Body of pancreas (tissue), 4 donors: ENCODE measurements around the gene CDH12. TPM values are rescaled to one million over a fixed set of nuclear protein-coding genes. Genes with fewer than 3 reads are reported as not detected.

Experiments
- ATAC-seq: fragments of 150-250 bp; one replicate; pipeline ENCODE4 v1.9.1; 2016
- DNase-seq, 4 donors: peaks; one replicate each; pipeline ENCODE4 v3.0.0-alpha.2; 2019
- H3K27ac ChIP-seq, 4 donors: fragments of 200-600 bp; sonication (generic); 1 replicate in 3 of 4; 2 replicates in 1 of 4; pipeline versions ENCODE4 v1.5.1 to v1.6.1; 2016 to 2019; ENCODE audit warnings: mild to moderate bottlenecking in 1 of 4, mixed read lengths in 1 of 4, moderate library complexity in 1 of 4
- H3K27me3 ChIP-seq, 2 donors: fragments of 200-600 bp; sonication (generic); one replicate each; pipeline ENCODE4 v1.6.0; 2016; ENCODE audit warnings: mild to moderate bottlenecking in 1 of 2
- H3K36me3 ChIP-seq, 2 donors: fragments of 200-600 bp; sonication (generic); replicated peaks in 1 of 2; 2 replicates each; pipeline ENCODE4 v1.5.1; 2016; ENCODE audit warnings: low read depth in 2 of 2; ENCODE audit not compliant: insufficient read depth in 1 of 2
- H3K4me1 ChIP-seq: fragments of 200-600 bp; sonication (generic); one replicate; pipeline ENCODE4 v1.6.0; 2016
- H3K4me3 ChIP-seq, 2 donors: fragments of 200-600 bp; sonication (generic); 1 replicate in 1 of 2; 2 replicates in 1 of 2; pipeline ENCODE4 v1.5.1; 2016 to 2019
- H3K9me3 ChIP-seq, 3 donors: fragments of 200-600 bp; sonication (generic); 1 replicate in 2 of 3; 2 replicates in 1 of 3; pipeline ENCODE4 v1.5.1; 2016
- POLR2A ChIP-seq, 3 donors: fragments of 450-650 bp; IDR thresholded peaks; one replicate each; pipeline ENCODE4 v1.6.1; 2016; ENCODE audit warnings: antibody characterized with exemption in 3 of 3, mild to moderate bottlenecking in 2 of 3
- WGBS, 2 donors: methylation state at CpG; one replicate each; pipeline ENCODE4 v1.1.5; 2017; 5-methylcytosine and 5-hydroxymethylcytosine counted together
- intact Hi-C: fragments of 100-400 bp; cut with DNase I; formaldehyde crosslinking; loops from one replicate; pipeline ENCODE4 v1.15.1; 2023
- total RNA-seq, 2 donors: library from RNA; depleted of rRNA; stranded (reverse); fragments of >200 nt; gene quantifications; one replicate each; pipeline ENCODE4 v1.1.0, GENCODE V29; 2016
- TF ChIP-seq, protein P1 (sequence below), 7 experiments: fragments of 450-650 bp in 4 of 7; fragments of 200-600 bp in 3 of 7; sonication (generic) in 3 of 7; IDR thresholded peaks; one replicate each; pipeline ENCODE4 v1.5.1; 2016 to 2019; ENCODE audit warnings: antibody characterized with exemption in 7 of 7

The CDH12 gene
- total RNA-seq, 2 donors from 2014 or later: not detected

- no peak for DNase-seq
- 27 to 41% methylated on average over 2 of the region's 2 CpGs for WGBS, 2 donors
- H3K27me3 ChIP-seq: no peaks in the 10 kb centered on the region
- H3K9me3 ChIP-seq: no peaks in the 10 kb centered on the region
- no peak overlapping the region for H3K4me3 ChIP-seq
- H3K36me3 ChIP-seq: no peaks in the 10 kb centered on the region
- intact Hi-C loops: no loop called here
- no peak for TF ChIP-seq POLR2A (IDR thresholded peaks at IDR 0.05)
- TF ChIP-seq, protein P1, sequence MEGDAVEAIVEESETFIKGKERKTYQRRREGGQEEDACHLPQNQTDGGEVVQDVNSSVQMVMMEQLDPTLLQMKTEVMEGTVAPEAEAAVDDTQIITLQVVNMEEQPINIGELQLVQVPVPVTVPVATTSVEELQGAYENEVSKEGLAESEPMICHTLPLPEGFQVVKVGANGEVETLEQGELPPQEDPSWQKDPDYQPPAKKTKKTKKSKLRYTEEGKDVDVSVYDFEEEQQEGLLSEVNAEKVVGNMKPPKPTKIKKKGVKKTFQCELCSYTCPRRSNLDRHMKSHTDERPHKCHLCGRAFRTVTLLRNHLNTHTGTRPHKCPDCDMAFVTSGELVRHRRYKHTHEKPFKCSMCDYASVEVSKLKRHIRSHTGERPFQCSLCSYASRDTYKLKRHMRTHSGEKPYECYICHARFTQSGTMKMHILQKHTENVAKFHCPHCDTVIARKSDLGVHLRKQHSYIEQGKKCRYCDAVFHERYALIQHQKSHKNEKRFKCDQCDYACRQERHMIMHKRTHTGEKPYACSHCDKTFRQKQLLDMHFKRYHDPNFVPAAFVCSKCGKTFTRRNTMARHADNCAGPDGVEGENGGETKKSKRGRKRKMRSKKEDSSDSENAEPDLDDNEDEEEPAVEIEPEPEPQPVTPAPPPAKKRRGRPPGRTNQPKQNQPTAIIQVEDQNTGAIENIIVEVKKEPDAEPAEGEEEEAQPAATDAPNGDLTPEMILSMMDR (IDR thresholded peaks at IDR 0.05): no peak
- H3K4me1 ChIP-seq: no peaks in the 10 kb centered on the region
- no peak overlapping the region for H3K27ac ChIP-seq
- ATAC-seq: no peak
Observed at GRCh38 chr5:22710660-22711059, 142.5 kb downstream of the CDH12 start.

DNA sequence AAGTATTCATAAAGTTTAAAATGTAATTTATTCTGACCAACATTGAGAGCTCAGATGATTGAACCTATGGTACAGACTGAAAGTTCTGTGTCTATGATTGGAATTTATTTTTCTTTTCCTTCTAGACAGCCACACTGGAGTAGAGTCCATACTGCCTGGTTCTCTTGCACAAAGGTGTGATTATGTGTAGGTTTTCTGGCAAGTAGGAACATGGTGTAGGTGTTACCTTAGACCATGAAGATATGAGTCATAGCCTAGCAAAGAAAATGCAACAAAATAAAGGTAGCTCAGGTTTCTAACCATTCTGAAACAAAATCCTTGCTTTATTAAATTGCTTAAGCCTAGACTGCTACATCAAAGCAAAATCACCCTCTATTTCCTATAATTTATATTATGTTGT lies 143.4 kb downstream of the CDH12 start:
- intact Hi-C loops: no loop called here
- DNase-seq (no peak), ATAC-seq (no peak)
- Histone ChIP-seq H3K4me3 (no peak overlapping the region), H3K9me3 (no peaks in the 10 kb centered on the region), H3K4me1 (no peaks in the 10 kb centered on the region), H3K36me3 (no peaks in the 10 kb centered on the region), H3K27me3 (no peaks in the 10 kb centered on the region), H3K27ac (no peak overlapping the region)
- TF ChIP-seq, protein P1 (IDR thresholded peaks at IDR 0.05): no peak
- TF ChIP-seq POLR2A (IDR thresholded peaks at IDR 0.05): no peak

GRCh38 chr5:22708770-22709328 lies 144.3 kb downstream of the CDH12 start:
- Histone ChIP-seq H3K4me1 (no peaks in the 10 kb centered on the region), H3K27me3 (no peaks in the 10 kb centered on the region), H3K27ac (no peak overlapping the region), H3K4me3 (no peak overlapping the region), H3K36me3 (no peaks in the 10 kb centered on the region), H3K9me3 (no peaks in the 10 kb centered on the region)
- TF ChIP-seq, protein P1 (IDR thresholded peaks at IDR 0.05): no peak
- no peak for TF ChIP-seq POLR2A (IDR thresholded peaks at IDR 0.05)
- 66 to 82% methylated on average over 9 of the region's 9 CpGs for WGBS, 2 donors
- intact Hi-C loops: no loop called here
- DNase-seq (no peak), ATAC-seq (no peak)

DNA sequence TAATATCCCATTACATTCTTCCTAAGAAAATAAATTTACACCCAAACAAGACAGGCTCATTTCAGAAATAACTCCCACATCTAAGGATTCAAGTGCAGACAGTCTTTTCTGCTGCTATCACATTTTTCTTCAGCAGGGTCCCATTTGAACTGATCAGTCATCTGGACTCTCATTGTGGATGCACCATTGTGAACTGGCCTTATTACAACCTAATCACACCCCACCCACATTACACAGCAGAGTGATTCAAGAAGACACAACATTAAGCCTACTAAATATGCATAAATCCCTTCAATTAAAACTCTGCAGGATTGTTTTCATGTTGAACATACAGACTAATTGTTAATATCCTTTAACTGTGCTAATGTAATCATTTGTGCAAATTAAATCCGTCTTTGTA lies 146.2 kb downstream of the CDH12 start:
- no peak for TF ChIP-seq POLR2A (IDR thresholded peaks at IDR 0.05)
- TF ChIP-seq, protein P1 (IDR thresholded peaks at IDR 0.05): no peak
- H3K27me3 ChIP-seq: no peaks in the 10 kb centered on the region

DNA sequence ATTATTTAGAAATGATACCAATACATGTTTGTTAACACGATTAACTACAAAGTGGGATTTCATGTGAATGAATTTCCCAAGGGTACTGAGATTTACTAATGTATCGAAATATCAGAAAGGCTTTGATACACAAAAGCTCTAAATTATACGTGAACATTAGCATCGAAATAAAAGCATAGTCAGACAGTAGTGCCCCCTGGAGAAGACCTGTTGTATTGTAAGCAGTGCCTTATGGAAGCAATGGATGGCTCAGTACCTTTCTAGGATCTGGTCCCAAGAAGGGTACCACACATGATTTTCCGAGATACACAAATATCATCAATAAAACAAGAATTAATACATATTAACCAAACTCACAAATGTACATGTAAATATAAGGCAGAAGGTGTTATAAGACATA lies 153.8 kb downstream of the CDH12 start:
- intact Hi-C loops: no loop called here
- 60 to 62% methylated on average over 5 of the region's 5 CpGs for WGBS, 2 donors
- no peaks in the 10 kb centered on the region for H3K4me1 ChIP-seq
- H3K27ac ChIP-seq: no peak overlapping the region
- ATAC-seq (no peak), DNase-seq (no peak)
- H3K4me3 ChIP-seq: no peak overlapping the region
- TF ChIP-seq, protein P1 (IDR thresholded peaks at IDR 0.05): no peak
- no peak for TF ChIP-seq POLR2A (IDR thresholded peaks at IDR 0.05)
- no peaks in the 10 kb centered on the region for H3K27me3 ChIP-seq
- no peaks in the 10 kb centered on the region for H3K9me3 ChIP-seq
- H3K36me3 ChIP-seq: no peaks in the 10 kb centered on the region

More for the DNA sequence above, 146.2 kb downstream of the CDH12 start:
- 51 to 53% methylated on average over 1 of the region's 1 CpG for WGBS, 2 donors
- no peak for DNase-seq
- no peaks in the 10 kb centered on the region for H3K36me3 ChIP-seq
- no peak overlapping the region for H3K4me3 ChIP-seq
- H3K27ac ChIP-seq: no peak overlapping the region
- intact Hi-C loops: no loop called here
- H3K4me1 ChIP-seq: no peaks in the 10 kb centered on the region
- no peak for ATAC-seq
- no peaks in the 10 kb centered on the region for H3K9me3 ChIP-seq
